Mesendoderm (in vitro differentiated cells): ENCODE measurements around the gene TYMP.
A peak's percentile ranks its signal among the peaks of the same experiment; 100 is the strongest.

ENCODE experiments used
- DNase-seq: peaks from one replicate; pipeline ENCODE4 v3.0.0; 2013
- H2AK5ac ChIP-seq: 2 replicates; pipeline ENCODE4 v1.6.1; 2013; ENCODE audit warnings: low read length, inconsistent platforms
- H2BK120ac ChIP-seq: 2 replicates; pipeline ENCODE4 v1.6.1; 2013; ENCODE audit warnings: low read depth, mild to moderate bottlenecking, low read length, moderate library complexity, mixed read lengths
- H2BK15ac ChIP-seq: replicated peaks from 2 replicates; pipeline ENCODE4 v1.6.1; 2013; ENCODE audit warnings: low read depth, mild to moderate bottlenecking, moderate library complexity
- H2BK5ac ChIP-seq: 2 replicates; pipeline ENCODE4 v1.6.1; 2013; ENCODE audit warnings: low read length, inconsistent platforms
- H3K18ac ChIP-seq: 2 replicates; pipeline ENCODE4 v1.6.1; 2013; ENCODE audit warnings: mild to moderate bottlenecking, low read length, mixed read lengths
- H3K23ac ChIP-seq: one replicate; pipeline ENCODE4 v1.6.1; 2013; ENCODE audit warnings: low read length
- H3K27ac ChIP-seq: 2 replicates; pipeline ENCODE4 v1.5.1; 2013; ENCODE audit warnings: low read depth, mild to moderate bottlenecking, inconsistent platforms, low read length, moderate library complexity
- H3K27me3 ChIP-seq: 2 replicates; pipeline ENCODE4 v1.6.1; 2013; ENCODE audit warnings: low read length, control low read depth, mild to moderate bottlenecking, inconsistent platforms; ENCODE audit not compliant: insufficient read depth, poor library complexity
- H3K36me3 ChIP-seq: 2 replicates; pipeline ENCODE4 v1.6.1; 2013; ENCODE audit warnings: low read length, inconsistent platforms; ENCODE audit not compliant: control insufficient read depth, insufficient read depth
- H3K4ac ChIP-seq: one replicate; pipeline ENCODE4 v1.6.1; 2013; ENCODE audit warnings: low read depth, mild to moderate bottlenecking, low read length, moderate library complexity
- H3K4me1 ChIP-seq: 2 replicates; pipeline ENCODE4 v1.6.1; 2013; ENCODE audit warnings: low read depth, low read length, inconsistent platforms; ENCODE audit not compliant: control insufficient read depth
- H3K4me2 ChIP-seq: 2 replicates; pipeline ENCODE4 v1.6.1; 2013; ENCODE audit warnings: low read length
- H3K4me3 ChIP-seq: 2 replicates; pipeline ENCODE4 v1.5.1; 2013; ENCODE audit warnings: mild to moderate bottlenecking, low read length
- H3K56ac ChIP-seq: one replicate; pipeline ENCODE4 v1.6.1; 2013; ENCODE audit warnings: low read length
- H3K79me1 ChIP-seq: 2 replicates; pipeline ENCODE4 v1.6.1; 2013; ENCODE audit warnings: low read length, inconsistent platforms
- H3K79me2 ChIP-seq: 2 replicates; pipeline ENCODE4 v1.6.1; 2013; ENCODE audit warnings: mild to moderate bottlenecking, low read length; ENCODE audit not compliant: control insufficient read depth, insufficient read depth
- H3K9ac ChIP-seq: 2 replicates; pipeline ENCODE4 v1.6.1; 2013; ENCODE audit warnings: low read length, inconsistent platforms
- H4K5ac ChIP-seq: one replicate; pipeline ENCODE4 v1.6.1; 2013; ENCODE audit warnings: low read length
- H4K8ac ChIP-seq: one replicate; pipeline ENCODE4 v1.6.1; 2013; ENCODE audit warnings: low read depth, mild to moderate bottlenecking, control low read depth, low read length, moderate library complexity
- WGBS: extraction: QIAGEN DNeasy Blood & Tissue Kit; methylation state at CpG from one replicate; pipeline ENCODE4 v1.1.7; 2013; ENCODE audit warnings: low lambda C conversion rate, missing lambda C conversion rate; ENCODE audit not compliant: insufficient coverage; ENCODE audit errors: extremely low coverage; 5-methylcytosine and 5-hydroxymethylcytosine counted together

Gene TYMP

GRCh38 chr22:50481045-50481439 lies 48.8 kb downstream of the TYMP start:
- no peak overlapping the region for H2BK120ac ChIP-seq
- H3K79me1 ChIP-seq: no peaks in the 10 kb centered on the region
- H3K4me2 ChIP-seq: peak overlapping the region; percentile 46
- H3K56ac ChIP-seq: peak overlapping the region; percentile 89
- peak overlapping the region; percentile 71 for H3K9ac ChIP-seq
- no peaks in the 10 kb centered on the region for H3K27me3 ChIP-seq
- no peak overlapping the region for H4K8ac ChIP-seq
- no peak for DNase-seq
- peak overlapping the region; percentile 29 for H3K18ac ChIP-seq
- no peaks in the 10 kb centered on the region for H3K36me3 ChIP-seq
- H3K4me1 ChIP-seq: no peaks in the 10 kb centered on the region
- peak overlapping the region; percentile 98 for H3K23ac ChIP-seq
- no peak overlapping the region for H2AK5ac ChIP-seq
- H3K79me2 ChIP-seq: no peaks in the 10 kb centered on the region
- no peak overlapping the region for H2BK15ac ChIP-seq
- no CpG with 5 or more reads among the region's 45 CpGs for WGBS
- H3K4ac ChIP-seq: no peak overlapping the region
- H3K4me3 ChIP-seq: peak overlapping the region; percentile 30
- no peak overlapping the region for H4K5ac ChIP-seq
- H2BK5ac ChIP-seq: no peak overlapping the region
- no peak overlapping the region for H3K27ac ChIP-seq

- Histone ChIP-seq H3K27me3 (no peaks in the 10 kb centered on the region), H3K18ac (no peak overlapping the region), H3K79me2 (no peaks in the 10 kb centered on the region), H3K4me2 (no peak overlapping the region), H3K27ac (no peak overlapping the region), H3K9ac (no peak overlapping the region), H3K79me1 (no peaks in the 10 kb centered on the region), H3K4me3 (no peak overlapping the region), H3K4ac (no peak overlapping the region), H4K5ac (no peak overlapping the region), H3K23ac (no peak overlapping the region), H3K36me3 (no peaks in the 10 kb centered on the region), H2BK120ac (no peak overlapping the region), H2AK5ac (no peak overlapping the region), H2BK5ac (no peak overlapping the region), H3K4me1 (peaks cover 3% of the 10 kb centered on the region), H3K56ac (no peak overlapping the region), H2BK15ac (no peak overlapping the region), H4K8ac (no peak overlapping the region)
- no CpG with 5 or more reads among the region's 11 CpGs for WGBS
- no peak for DNase-seq
Observed at GRCh38 chr22:50479721-50480120, 50.1 kb downstream of the TYMP start.

- Histone ChIP-seq H3K36me3 (no peaks in the 10 kb centered on the region), H3K23ac (no peak overlapping the region), H3K4me1 (peaks cover 3% of the 10 kb centered on the region), H3K4ac (no peak overlapping the region), H3K4me3 (no peak overlapping the region), H3K79me1 (peaks cover 9% of the 10 kb centered on the region), H3K9ac (no peak overlapping the region), H3K27me3 (no peaks in the 10 kb centered on the region), H3K79me2 (peaks cover 14% of the 10 kb centered on the region), H2BK15ac (no peak overlapping the region), H2AK5ac (no peak overlapping the region), H4K8ac (no peak overlapping the region), H2BK5ac (no peak overlapping the region), H3K4me2 (no peak overlapping the region), H3K56ac (no peak overlapping the region), H2BK120ac (no peak overlapping the region), H3K27ac (no peak overlapping the region), H4K5ac (no peak overlapping the region), H3K18ac (no peak overlapping the region)
- WGBS: no CpG with 5 or more reads among the region's 12 CpGs
- DNase-seq: no peak
Observed at GRCh38 chr22:50477923-50478322, 51.9 kb downstream of the TYMP start.

GRCh38 chr22:50476868-50477267 lies 52.9 kb downstream of the TYMP start:
- H3K79me1 ChIP-seq: peaks cover 16% of the 10 kb centered on the region
- no peak overlapping the region for H2BK5ac ChIP-seq
- no CpG with 5 or more reads among the region's 7 CpGs for WGBS
- no peak overlapping the region for H2BK15ac ChIP-seq
- no peak overlapping the region for H3K56ac ChIP-seq
- H4K8ac ChIP-seq: no peak overlapping the region
- H3K27ac ChIP-seq: no peak overlapping the region
- no peak overlapping the region for H3K4me3 ChIP-seq
- H3K4me1 ChIP-seq: peaks cover 3% of the 10 kb centered on the region
- H3K4me2 ChIP-seq: no peak overlapping the region
- H3K79me2 ChIP-seq: peaks cover 24% of the 10 kb centered on the region
- DNase-seq: no peak
- no peak overlapping the region for H3K4ac ChIP-seq
- H3K9ac ChIP-seq: no peak overlapping the region
- H3K36me3 ChIP-seq: no peaks in the 10 kb centered on the region
- H4K5ac ChIP-seq: no peak overlapping the region
- H2AK5ac ChIP-seq: no peak overlapping the region
- H2BK120ac ChIP-seq: no peak overlapping the region
- H3K23ac ChIP-seq: no peak overlapping the region
- no peaks in the 10 kb centered on the region for H3K27me3 ChIP-seq
- H3K18ac ChIP-seq: no peak overlapping the region
